ENCODE measurements around the gene DSTYK.

Gene DSTYK

GRCh38 chr1:205172729-205173366 is 38.7 kb downstream of the DSTYK start:
- H2BK5ac ChIP-seq (ENCODE audit: low read length), result no peak overlapping the region
- no peak overlapping the region for H3K18ac ChIP-seq (ENCODE audit: low read length)
- H3K79me1 ChIP-seq (ENCODE audit: low read length), result no peaks in the 10 kb centered on the region
- no peak for DNase-seq
- H3K27me3 ChIP-seq (ENCODE audit: insufficient read depth, low read length, poor library complexity), result no peaks in the 10 kb centered on the region
- no peak overlapping the region for H3K4ac ChIP-seq (ENCODE audit: low read depth, low read length)
- no peak overlapping the region for H4K5ac ChIP-seq (ENCODE audit: low read length)
- H4K8ac ChIP-seq (ENCODE audit: low read depth, low read length), result no peak overlapping the region
- H3K4me2 ChIP-seq (ENCODE audit: low read length), result no peak overlapping the region
- H3K23ac ChIP-seq (ENCODE audit: low read length), result no peak overlapping the region
- no peak overlapping the region for H3K56ac ChIP-seq (ENCODE audit: low read length)
- no peak overlapping the region for H2BK15ac ChIP-seq (replicated peaks; ENCODE audit: low read depth)
- no peak overlapping the region for H3K4me3 ChIP-seq (ENCODE audit: low read length)
- no peaks in the 10 kb centered on the region for H3K4me1 ChIP-seq (ENCODE audit: control insufficient read depth, low read depth, low read length)
- WGBS (ENCODE audit: extremely low coverage, insufficient coverage, low lambda C conversion rate), result no CpG with 5 or more reads among the region's 4 CpGs
- H3K36me3 ChIP-seq (ENCODE audit: control insufficient read depth, insufficient read depth, low read length), result no peaks in the 10 kb centered on the region
- no peaks in the 10 kb centered on the region for H3K79me2 ChIP-seq (ENCODE audit: control insufficient read depth, insufficient read depth, low read length)
- no peak overlapping the region for H2AK5ac ChIP-seq (ENCODE audit: low read length)
- no peak overlapping the region for H3K9ac ChIP-seq (ENCODE audit: low read length)
- H2BK120ac ChIP-seq (ENCODE audit: low read depth, low read length), result no peak overlapping the region
- no peak overlapping the region for H3K27ac ChIP-seq (ENCODE audit: low read depth, low read length)

GRCh38 chr1:205171369-205171768 is 40.1 kb downstream of the DSTYK start:
- no peak overlapping the region for H3K9ac ChIP-seq (ENCODE audit: low read length)
- no peak for DNase-seq
- H3K4me3 ChIP-seq (ENCODE audit: low read length), result no peak overlapping the region
- H3K56ac ChIP-seq (ENCODE audit: low read length), result no peak overlapping the region
- no peak overlapping the region for H2AK5ac ChIP-seq (ENCODE audit: low read length)
- H3K4me1 ChIP-seq (ENCODE audit: control insufficient read depth, low read depth, low read length), result no peaks in the 10 kb centered on the region
- H2BK5ac ChIP-seq (ENCODE audit: low read length), result no peak overlapping the region
- H3K18ac ChIP-seq (ENCODE audit: low read length), result no peak overlapping the region
- H3K79me2 ChIP-seq (ENCODE audit: control insufficient read depth, insufficient read depth, low read length), result no peaks in the 10 kb centered on the region
- H3K27me3 ChIP-seq (ENCODE audit: insufficient read depth, low read length, poor library complexity), result no peaks in the 10 kb centered on the region
- no peaks in the 10 kb centered on the region for H3K36me3 ChIP-seq (ENCODE audit: control insufficient read depth, insufficient read depth, low read length)
- no CpG with 5 or more reads among the region's 5 CpGs for WGBS (ENCODE audit: extremely low coverage, insufficient coverage, low lambda C conversion rate)
- no peak overlapping the region for H4K8ac ChIP-seq (ENCODE audit: low read depth, low read length)
- no peak overlapping the region for H3K23ac ChIP-seq (ENCODE audit: low read length)
- no peak overlapping the region for H2BK15ac ChIP-seq (replicated peaks; ENCODE audit: low read depth)
- H3K4ac ChIP-seq (ENCODE audit: low read depth, low read length), result no peak overlapping the region
- no peak overlapping the region for H3K27ac ChIP-seq (ENCODE audit: low read depth, low read length)
- no peak overlapping the region for H2BK120ac ChIP-seq (ENCODE audit: low read depth, low read length)
- no peaks in the 10 kb centered on the region for H3K79me1 ChIP-seq (ENCODE audit: low read length)
- no peak overlapping the region for H3K4me2 ChIP-seq (ENCODE audit: low read length)
- no peak overlapping the region for H4K5ac ChIP-seq (ENCODE audit: low read length)

GRCh38 chr1:205170532-205171269 is 40.8 kb downstream of the DSTYK start:
- no CpG with 5 or more reads among the region's 9 CpGs for WGBS (ENCODE audit: extremely low coverage, insufficient coverage, low lambda C conversion rate)
- H3K79me2 ChIP-seq (ENCODE audit: control insufficient read depth, insufficient read depth, low read length), result no peaks in the 10 kb centered on the region
- no peak overlapping the region for H3K27ac ChIP-seq (ENCODE audit: low read depth, low read length)
- H3K4ac ChIP-seq (ENCODE audit: low read depth, low read length), result no peak overlapping the region
- no peak overlapping the region for H3K4me3 ChIP-seq (ENCODE audit: low read length)
- H3K4me1 ChIP-seq (ENCODE audit: control insufficient read depth, low read depth, low read length), result no peaks in the 10 kb centered on the region
- no peak overlapping the region for H2BK5ac ChIP-seq (ENCODE audit: low read length)
- no peak overlapping the region for H3K23ac ChIP-seq (ENCODE audit: low read length)
- H2AK5ac ChIP-seq (ENCODE audit: low read length), result no peak overlapping the region
- no peak overlapping the region for H4K8ac ChIP-seq (ENCODE audit: low read depth, low read length)
- no peak overlapping the region for H3K4me2 ChIP-seq (ENCODE audit: low read length)
- no peak overlapping the region for H3K9ac ChIP-seq (ENCODE audit: low read length)
- H4K5ac ChIP-seq (ENCODE audit: low read length), result no peak overlapping the region
- no peak overlapping the region for H3K56ac ChIP-seq (ENCODE audit: low read length)
- no peak overlapping the region for H2BK120ac ChIP-seq (ENCODE audit: low read depth, low read length)
- H3K36me3 ChIP-seq (ENCODE audit: control insufficient read depth, insufficient read depth, low read length), result no peaks in the 10 kb centered on the region
- H3K79me1 ChIP-seq (ENCODE audit: low read length), result no peaks in the 10 kb centered on the region
- H3K27me3 ChIP-seq (ENCODE audit: insufficient read depth, low read length, poor library complexity), result no peaks in the 10 kb centered on the region
- H2BK15ac ChIP-seq (replicated peaks; ENCODE audit: low read depth), result no peak overlapping the region
- no peak overlapping the region for H3K18ac ChIP-seq (ENCODE audit: low read length)
- DNase-seq, result peak; percentile 26

- H3K23ac ChIP-seq (ENCODE audit: low read length), result no peak overlapping the region
- H3K27me3 ChIP-seq (ENCODE audit: insufficient read depth, low read length, poor library complexity), result no peaks in the 10 kb centered on the region
- no peak overlapping the region for H3K4me2 ChIP-seq (ENCODE audit: low read length)
- H3K4me3 ChIP-seq (ENCODE audit: low read length), result no peak overlapping the region
- H3K79me1 ChIP-seq (ENCODE audit: low read length), result no peaks in the 10 kb centered on the region
- no peak overlapping the region for H2BK120ac ChIP-seq (ENCODE audit: low read depth, low read length)
- no peak overlapping the region for H3K9ac ChIP-seq (ENCODE audit: low read length)
- H3K4me1 ChIP-seq (ENCODE audit: control insufficient read depth, low read depth, low read length), result no peaks in the 10 kb centered on the region
- no peak overlapping the region for H3K18ac ChIP-seq (ENCODE audit: low read length)
- H3K79me2 ChIP-seq (ENCODE audit: control insufficient read depth, insufficient read depth, low read length), result no peaks in the 10 kb centered on the region
- H4K5ac ChIP-seq (ENCODE audit: low read length), result no peak overlapping the region
- DNase-seq, result no peak
- H3K36me3 ChIP-seq (ENCODE audit: control insufficient read depth, insufficient read depth, low read length), result no peaks in the 10 kb centered on the region
- WGBS (ENCODE audit: extremely low coverage, insufficient coverage, low lambda C conversion rate), result no CpG with 5 or more reads among the region's 10 CpGs
- no peak overlapping the region for H4K8ac ChIP-seq (ENCODE audit: low read depth, low read length)
- H3K56ac ChIP-seq (ENCODE audit: low read length), result no peak overlapping the region
- no peak overlapping the region for H2BK5ac ChIP-seq (ENCODE audit: low read length)
- H3K27ac ChIP-seq (ENCODE audit: low read depth, low read length), result no peak overlapping the region
- no peak overlapping the region for H2AK5ac ChIP-seq (ENCODE audit: low read length)
- H3K4ac ChIP-seq (ENCODE audit: low read depth, low read length), result no peak overlapping the region
- H2BK15ac ChIP-seq (replicated peaks; ENCODE audit: low read depth), result no peak overlapping the region
Observed at GRCh38 chr1:205169248-205169647, 42.3 kb downstream of the DSTYK start.

GRCh38 chr1:205168291-205168690 is 43.2 kb downstream of the DSTYK start:
- no peak overlapping the region for H3K9ac ChIP-seq (ENCODE audit: low read length)
- no peak overlapping the region for H3K27ac ChIP-seq (ENCODE audit: low read depth, low read length)
- H3K4me1 ChIP-seq (ENCODE audit: control insufficient read depth, low read depth, low read length), result no peaks in the 10 kb centered on the region
- H3K36me3 ChIP-seq (ENCODE audit: control insufficient read depth, insufficient read depth, low read length), result no peaks in the 10 kb centered on the region
- H3K4me3 ChIP-seq (ENCODE audit: low read length), result no peak overlapping the region
- no peaks in the 10 kb centered on the region for H3K79me2 ChIP-seq (ENCODE audit: control insufficient read depth, insufficient read depth, low read length)
- H3K23ac ChIP-seq (ENCODE audit: low read length), result no peak overlapping the region
- no peak for DNase-seq
- H3K27me3 ChIP-seq (ENCODE audit: insufficient read depth, low read length, poor library complexity), result no peaks in the 10 kb centered on the region
- no peak overlapping the region for H4K8ac ChIP-seq (ENCODE audit: low read depth, low read length)
- no peak overlapping the region for H3K4me2 ChIP-seq (ENCODE audit: low read length)
- WGBS (ENCODE audit: extremely low coverage, insufficient coverage, low lambda C conversion rate), result no CpG with 5 or more reads among the region's 1 CpG
- H3K18ac ChIP-seq (ENCODE audit: low read length), result no peak overlapping the region
- H2BK15ac ChIP-seq (replicated peaks; ENCODE audit: low read depth), result no peak overlapping the region
- H3K56ac ChIP-seq (ENCODE audit: low read length), result no peak overlapping the region
- H2BK120ac ChIP-seq (ENCODE audit: low read depth, low read length), result no peak overlapping the region
- no peak overlapping the region for H2AK5ac ChIP-seq (ENCODE audit: low read length)
- no peaks in the 10 kb centered on the region for H3K79me1 ChIP-seq (ENCODE audit: low read length)
- no peak overlapping the region for H4K5ac ChIP-seq (ENCODE audit: low read length)
- H2BK5ac ChIP-seq (ENCODE audit: low read length), result no peak overlapping the region
- no peak overlapping the region for H3K4ac ChIP-seq (ENCODE audit: low read depth, low read length)
